ENCODE measurements around the gene HSD3B1.

- no peak for TF ChIP-seq CTCF (conservative IDR thresholded peaks at IDR 0.05)
- no peak for TF ChIP-seq EZH2 (IDR thresholded peaks at IDR 0.05; ENCODE audit: low read depth)
Measured at GRCh38 chr1:119550381-119550780, 43.4 kb downstream of the HSD3B1 start.

Measured in PC-9 (cell line).